ENCODE data around the gene SLMAP.

SLMAP gene

DNA sequence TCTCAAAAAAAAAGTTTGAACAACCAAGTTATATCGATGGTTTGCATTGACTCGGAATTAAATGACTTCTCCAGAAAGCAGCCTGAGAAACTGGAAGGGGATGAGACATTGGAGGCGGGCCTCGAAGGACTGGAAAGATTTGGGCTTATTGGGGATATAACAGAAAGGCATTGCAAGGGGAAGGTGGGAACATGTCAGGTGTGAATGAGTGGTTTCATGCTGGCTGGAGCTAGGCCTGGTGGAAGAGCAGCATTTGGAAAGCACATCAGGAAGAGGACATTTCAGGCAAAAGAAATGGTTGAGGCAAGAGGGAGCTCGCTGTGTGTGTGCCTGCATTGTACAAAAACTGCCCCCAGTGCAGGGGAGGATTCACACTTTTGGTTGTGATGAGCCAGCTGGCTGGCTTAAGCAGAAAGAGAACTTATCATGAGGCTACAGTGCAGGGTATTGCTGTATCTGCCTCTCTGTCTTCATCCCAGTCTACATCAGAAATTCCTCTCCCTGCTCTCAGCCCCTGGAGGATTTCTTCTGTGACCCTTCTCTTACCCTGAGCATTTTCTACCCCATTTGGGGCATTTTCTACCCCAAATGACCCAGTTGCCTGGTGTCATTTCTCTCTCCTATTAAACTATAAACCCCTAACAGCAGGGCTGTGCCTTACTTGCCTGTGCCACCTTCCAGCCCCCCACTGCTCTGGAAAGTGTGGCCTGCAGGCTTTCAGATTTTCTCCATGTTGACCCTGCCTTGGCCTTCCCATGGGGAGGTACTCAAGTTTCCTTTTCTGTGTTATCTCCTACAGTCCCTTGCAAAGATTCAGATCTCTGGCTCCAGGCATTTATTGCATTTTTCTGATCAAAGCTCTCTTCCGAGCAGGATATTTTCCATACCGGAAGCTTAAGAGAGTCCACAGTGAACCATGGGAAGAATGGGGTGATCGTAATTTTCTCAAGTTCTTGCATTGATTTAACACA, 187.7 kb downstream of the SLMAP start:
- no peak for DNase-seq (ENCODE audit: low spot score)

DNA sequence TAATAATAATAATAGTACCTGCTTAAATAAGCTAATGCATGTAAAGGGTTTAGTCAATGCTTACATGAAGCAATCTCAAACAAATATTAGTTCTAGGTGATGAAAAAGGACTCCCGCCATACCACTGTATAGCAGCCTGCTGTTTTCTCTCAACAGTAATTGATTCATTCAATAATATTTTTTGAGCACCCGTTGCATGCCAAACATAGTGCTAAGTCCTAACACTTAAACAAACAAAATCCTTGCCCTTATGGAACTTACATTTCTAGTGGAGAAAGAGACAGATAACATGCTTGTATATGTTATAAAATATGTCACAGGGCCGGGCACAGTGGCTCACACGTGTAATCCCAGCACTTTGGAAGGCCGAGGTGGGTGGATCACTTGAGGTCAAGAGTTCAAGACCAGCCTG, 190.9 kb downstream of the SLMAP start:
- no peak for DNase-seq (ENCODE audit: low spot score)

DNA sequence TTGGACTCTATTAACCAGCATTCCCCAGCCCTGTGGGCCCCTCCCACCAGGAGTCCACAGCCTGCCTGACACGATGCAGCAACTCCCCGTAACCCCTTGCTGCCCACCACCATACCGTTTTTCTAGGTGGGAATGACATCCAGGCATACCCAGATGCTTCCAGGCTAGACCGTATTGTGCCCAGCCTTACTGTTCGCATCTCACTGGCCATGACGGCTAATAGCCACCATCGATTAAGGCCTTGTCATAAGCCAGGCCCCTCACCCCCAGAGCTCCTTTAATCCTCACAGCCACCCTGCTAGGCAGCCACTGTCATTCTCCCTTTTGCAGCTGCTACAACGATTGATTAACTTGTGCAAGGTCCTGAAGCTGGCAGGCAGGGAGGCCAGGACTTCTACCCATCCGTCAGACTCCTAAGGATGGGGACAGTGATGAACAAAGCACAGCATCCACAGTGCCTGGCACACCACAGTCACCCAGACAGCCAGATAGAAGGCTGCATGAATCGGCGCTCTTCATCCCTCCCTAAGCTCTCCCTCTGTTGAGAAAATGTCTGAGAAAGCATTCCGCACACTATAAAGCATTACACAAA, 192.1 kb downstream of the SLMAP start:
- DNase-seq (ENCODE audit: low spot score) = no peak

DNA sequence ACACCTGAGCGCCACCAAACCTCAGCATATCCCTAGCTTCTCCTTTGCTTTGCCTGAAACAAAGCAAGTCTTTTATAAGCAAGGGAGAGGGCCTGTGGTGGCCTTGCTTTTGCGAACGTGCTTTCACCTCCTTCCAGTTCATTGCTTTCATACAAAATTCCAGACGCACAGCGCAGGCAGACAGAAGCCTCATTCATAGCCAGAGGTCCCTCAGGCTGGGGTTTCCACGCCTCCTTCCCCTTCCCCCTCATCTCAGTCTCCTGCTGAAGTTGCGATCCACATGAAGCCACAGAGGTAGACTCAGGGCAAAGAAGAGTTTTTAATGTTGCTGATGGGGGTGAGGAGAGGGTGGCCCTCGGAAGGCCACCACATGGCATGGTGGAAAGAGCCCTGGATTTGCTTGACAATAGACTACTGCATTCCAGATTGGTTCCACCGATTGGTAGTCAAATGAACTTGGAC, 192.7 kb downstream of the SLMAP start:
- DNase-seq (ENCODE audit: low spot score) = no peak

DNA sequence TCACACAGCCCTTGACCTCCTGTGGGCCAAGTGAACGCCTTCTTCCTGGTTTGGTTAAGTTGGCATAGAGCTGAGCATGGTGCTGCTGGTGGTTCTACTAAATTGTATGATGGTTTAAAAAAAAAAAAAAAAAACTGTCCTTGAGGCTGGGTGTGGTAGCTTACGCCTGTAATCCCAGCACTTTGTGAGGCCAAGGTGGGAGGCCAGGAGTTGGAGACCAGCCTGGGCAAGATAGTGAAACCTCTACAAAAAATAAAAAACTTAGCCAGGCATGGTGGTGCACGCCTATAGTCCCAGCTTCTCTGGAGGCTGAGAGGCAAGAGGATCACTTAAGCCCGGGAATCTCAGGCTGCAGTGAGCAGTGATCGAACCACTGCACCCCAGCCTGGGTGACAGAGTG, 193.2 kb downstream of the SLMAP start:
- DNase-seq (ENCODE audit: low spot score) = no peak

DNA sequence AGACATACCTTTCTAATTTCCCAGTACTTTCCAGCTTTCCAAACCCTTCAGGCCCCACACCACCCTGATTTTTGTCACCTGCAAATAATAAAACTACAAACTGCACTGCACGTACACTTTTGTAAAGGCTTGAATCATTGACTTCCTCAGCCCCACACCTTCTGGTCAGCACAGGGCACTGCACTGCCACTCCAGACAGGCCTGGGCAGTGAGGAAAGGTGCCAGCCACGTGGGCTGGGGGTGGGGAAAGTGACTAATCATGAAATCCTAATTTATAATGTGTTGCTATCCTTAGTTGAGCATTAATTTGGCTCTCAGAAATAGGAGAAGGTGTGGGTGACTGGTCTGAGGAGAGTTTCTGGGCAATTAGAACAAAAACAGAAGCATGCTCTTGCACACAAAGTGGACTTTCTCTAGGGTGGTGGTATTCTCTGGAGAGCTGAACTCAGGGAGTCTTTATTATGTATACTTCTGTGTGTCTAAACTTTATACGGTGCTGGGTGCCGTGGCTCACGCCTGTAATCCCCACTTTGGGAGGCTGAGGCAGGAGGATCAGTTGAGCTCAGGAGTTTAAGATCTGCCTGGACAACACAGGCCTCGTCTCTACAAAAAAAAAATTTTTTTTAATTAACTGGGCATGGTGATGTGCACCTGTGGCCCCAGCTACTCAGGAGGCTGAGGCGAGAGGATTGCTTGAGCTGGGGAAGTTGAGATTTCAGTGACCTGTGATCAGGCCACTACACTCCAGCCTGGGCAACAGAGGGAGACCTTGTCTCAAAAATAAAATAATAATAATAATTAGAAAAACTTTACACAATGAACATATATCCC, 193.9 kb downstream of the SLMAP start:
- DNase-seq (ENCODE audit: low spot score) = no peak

DNA sequence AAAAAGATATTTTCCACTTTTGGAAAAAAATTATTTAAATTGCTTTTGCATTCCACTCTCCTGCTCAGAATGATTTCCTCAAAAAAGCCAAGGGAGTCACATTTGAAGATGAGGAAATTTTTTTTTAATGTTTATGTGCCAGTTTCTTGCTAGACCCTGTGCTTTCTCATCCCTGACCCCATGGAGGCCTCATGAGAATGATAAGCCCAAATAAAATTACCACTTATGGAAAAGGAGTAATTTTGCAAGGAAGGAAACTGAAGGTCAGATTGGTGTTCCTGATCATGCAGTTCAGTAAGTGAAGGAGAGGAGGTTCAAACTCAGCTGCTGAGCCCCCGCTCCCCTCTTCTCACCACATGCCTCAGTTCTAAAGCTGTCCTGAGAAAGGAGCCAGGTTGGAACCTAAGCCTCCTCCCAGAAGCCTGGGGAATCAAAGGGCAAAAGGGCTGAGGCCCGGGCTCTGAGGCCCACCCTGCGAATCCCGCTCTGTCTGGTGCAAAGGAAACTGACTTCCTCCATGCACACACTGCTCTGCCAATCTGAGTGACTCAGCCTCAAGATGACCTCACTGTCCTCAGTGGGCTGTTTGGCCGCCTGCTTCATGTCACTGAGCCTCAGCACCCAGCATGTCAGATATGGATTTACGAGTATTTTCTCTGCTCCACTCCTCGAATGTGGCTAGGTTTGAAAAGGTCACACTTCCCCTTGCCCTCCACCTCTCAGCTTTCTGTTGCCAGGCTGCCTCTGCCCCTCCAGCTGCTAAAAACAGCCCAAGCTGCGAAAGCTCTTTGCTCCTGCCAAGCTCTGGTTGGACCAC, 195.2 kb downstream of the SLMAP start:
- peak; percentile 39 for DNase-seq (ENCODE audit: low spot score)

DNA sequence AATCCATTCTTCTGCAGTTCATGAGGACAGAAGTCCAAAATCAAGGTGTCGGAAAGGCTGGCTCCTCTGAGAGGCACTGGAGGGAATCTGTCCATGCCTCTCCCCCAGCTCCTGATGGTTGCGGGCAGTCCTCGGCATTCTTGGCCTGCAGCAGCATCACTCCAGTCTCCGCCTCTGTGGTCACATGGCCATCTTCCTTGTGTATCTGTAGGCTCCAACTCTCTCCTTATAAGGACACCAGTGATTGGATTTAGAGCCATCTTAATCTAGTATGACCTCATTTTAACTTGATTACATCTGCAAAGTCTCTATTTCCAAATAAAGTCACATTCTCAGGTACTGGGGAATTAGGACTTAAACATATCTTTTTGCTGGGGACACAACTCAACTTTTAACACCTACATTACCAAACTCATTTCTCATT, 196.1 kb downstream of the SLMAP start:
- DNase-seq (ENCODE audit: low spot score) = peak; percentile 70

DNA sequence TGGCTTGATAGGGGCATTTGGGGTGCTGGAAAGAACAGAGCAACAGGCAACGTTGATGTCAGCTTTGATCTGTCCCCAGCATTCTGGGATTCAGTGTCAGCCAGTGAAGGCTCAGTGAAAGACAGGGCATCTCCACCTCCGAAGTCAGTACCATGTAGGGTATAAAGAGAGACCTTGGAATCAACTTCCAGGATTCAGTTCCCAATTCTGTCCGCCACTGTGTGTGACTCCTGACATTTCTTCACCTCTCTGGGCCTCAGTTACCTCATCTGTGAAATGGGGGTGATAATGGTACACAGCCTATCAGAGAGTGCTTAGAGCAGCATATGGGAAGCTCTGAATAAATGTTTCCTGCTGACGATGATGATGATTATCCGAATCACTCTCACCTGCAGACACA, 196.5 kb downstream of the SLMAP start:
- DNase-seq (ENCODE audit: low spot score) = no peak

DNA sequence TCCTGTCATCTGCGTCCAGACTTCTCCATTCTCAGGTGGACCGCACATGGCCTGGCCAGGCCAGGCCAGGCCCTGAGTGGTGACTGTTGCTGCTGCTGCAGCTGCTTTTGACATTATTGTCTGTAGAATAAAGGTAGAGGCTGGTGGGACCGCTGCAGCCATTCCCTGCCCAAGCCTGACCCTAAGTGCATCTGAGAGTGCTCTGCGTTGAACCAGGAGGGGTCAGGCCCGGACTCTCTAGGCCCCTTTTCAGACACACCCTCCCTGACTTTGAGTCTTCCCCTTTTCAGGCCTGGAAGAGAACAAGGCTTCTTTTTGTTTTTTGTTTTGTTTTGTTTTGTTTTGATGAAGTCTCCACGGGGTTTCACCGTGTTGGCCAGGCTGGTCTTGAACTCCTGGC, 197.5 kb downstream of the SLMAP start:
- DNase-seq (ENCODE audit: low spot score) = no peak

DNA sequence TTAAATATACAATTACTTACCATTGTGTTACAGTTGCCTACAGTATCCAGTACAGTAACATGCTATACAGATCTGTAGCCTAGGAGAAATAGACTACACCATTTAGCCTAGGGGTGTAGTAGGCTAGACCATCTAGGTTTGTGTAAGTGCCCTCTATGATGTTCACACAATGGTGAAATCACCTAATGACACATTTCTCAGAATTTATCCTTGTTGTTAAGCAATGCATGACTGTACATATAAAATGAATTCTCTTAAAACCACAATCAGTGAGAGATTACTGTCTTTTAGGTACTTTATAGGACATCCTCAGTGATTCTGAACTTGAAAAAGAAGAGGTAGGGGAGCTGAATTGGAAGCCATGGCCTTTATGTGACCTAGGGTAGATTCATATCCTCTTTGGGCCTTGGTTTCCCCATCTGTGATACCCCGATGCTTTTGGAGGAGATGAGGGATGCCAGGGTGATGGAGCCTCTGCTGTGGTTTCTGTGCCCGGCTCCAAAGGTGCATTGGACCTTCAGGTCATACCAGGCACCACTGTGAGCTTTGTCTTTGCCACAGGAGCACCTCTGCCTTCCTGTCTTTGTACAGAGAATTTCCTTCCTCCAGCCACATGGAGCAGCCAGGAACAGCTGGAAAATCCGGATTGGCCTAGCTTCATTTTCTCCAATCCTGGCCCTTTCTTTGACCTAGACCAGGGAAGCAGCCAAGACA, 200.2 kb downstream of the SLMAP start:
- DNase-seq (ENCODE audit: low spot score) = no peak

DNA sequence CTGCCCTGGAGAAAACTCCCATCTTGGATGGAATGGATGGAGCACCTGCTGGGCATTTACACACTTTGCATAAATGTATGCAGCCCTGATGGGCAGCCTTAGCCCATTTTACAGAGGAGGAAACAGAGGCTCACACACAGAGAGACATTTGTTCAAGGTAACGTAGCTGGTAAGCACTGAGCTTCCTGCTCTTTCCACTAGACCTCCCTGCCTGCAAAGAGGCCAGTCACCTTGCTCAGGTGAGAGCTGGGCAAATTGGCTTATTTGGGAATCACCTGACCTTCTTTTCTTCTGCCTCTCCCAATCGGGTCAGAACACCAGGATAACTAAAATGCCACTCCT, 200.7 kb downstream of the SLMAP start:
- DNase-seq (ENCODE audit: low spot score) = no peak

DNA sequence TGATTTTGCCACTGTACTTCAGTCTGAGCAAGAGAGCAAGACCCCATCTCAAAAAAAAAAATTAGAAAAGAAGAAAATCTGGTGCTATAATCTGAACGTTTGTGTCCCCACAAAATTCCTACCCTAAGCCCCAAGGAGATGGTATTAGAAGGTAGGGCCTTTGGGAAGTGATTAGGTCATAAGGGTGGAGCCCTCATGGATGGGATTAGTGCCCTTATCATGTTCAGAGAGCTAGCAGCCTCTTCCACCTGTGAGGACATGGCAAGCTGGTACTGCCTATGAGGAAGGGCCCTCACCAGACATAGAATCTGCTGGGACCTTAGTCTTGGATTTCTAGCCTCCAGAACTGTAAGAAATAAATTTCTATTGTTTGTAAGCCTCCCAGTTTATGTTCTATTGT, 201.7 kb downstream of the SLMAP start:
- DNase-seq (ENCODE audit: low spot score) = no peak

DNA sequence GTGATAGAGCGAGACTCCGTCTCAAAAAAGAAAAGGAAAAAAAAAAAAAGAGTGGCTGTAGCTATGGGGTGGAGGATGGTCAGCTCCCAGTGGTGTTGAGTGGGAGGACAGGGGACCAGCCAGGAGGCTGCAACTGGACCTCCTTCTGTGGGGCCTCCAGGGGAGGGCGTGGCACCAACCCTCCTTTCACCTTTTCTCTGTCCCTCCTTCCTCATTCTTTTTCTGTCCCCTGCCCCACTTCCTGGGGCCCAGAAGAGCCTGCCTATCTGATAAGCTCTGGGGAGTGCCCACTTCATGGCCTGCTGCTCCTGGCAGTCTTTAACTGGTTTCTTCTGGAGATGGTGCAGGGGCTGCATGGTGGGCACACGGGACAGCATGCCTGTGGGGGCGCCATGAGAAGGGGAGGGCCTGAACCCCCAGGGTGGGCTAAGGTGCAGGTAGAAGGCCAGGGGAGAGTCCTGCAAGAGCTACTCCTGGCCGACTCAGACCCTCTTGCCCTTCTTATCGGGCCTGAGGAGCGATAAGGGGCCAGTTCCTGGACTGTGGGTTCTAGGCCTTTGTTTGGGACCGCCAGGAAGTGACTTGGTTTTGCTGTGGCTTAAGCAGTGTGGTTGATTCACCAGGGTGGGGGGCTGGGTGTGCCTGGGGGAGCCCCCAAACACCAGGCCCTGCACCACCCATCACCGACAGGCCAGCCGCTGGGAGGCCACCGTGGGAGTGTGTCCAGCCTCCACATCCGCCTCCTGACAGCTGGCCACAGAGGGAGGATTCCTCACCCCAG, 202.7 kb downstream of the SLMAP start:
- DNase-seq (ENCODE audit: low spot score) = no peak

DNA sequence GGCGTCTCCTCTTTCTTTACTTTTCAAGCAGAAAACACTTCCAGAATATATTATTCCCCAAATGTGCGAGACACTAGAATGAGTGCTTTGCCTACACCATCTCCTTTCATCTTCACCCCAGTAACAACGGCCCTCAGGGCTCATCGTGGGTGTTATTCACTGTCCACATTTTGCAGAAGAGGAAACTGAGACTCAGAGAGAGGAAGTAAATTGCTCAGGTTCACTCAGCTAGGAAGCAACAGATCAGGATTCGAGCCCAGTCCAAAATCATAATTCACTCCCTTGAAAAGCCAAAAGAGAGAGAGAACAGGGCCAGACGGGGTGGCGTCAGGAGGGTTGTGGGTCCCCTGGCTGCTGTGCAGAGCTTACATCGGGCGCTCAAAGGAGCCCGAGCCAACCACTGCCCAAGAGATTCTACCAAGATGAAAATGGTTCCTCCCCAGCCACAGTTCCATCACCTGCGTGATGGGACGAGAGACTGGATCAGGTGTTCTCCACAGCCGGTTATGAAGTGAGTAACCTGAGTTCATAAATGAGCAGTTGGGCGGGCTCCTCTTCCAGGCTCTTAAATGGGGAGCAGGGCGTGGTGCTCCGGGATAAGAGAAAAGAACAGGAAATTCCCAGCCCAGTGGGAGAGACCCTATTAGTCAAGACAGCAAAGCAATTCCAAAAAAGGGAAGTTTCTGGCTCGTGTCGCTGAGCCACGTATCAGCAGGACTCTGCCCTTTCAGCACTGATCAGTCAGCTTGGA, 203.5 kb downstream of the SLMAP start:
- no peak for DNase-seq (ENCODE audit: low spot score)

DNA sequence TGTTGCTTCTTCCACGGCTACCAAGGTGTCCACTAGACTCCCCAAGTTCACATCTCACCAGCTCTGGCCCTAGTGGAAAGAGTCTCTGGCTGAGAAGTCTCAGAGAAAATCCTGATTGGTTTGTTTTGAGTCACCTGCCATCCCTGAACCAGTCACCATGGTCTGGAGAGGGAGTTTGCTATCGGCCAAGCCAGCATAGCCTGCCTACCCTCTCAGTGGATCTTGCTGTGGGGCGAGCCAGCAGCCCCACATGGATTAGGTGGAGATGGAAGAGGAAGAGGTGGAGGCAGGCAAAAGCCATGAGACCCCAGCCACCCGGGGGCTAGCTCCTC, 204.0 kb downstream of the SLMAP start:
- no peak for DNase-seq (ENCODE audit: low spot score)

DNA sequence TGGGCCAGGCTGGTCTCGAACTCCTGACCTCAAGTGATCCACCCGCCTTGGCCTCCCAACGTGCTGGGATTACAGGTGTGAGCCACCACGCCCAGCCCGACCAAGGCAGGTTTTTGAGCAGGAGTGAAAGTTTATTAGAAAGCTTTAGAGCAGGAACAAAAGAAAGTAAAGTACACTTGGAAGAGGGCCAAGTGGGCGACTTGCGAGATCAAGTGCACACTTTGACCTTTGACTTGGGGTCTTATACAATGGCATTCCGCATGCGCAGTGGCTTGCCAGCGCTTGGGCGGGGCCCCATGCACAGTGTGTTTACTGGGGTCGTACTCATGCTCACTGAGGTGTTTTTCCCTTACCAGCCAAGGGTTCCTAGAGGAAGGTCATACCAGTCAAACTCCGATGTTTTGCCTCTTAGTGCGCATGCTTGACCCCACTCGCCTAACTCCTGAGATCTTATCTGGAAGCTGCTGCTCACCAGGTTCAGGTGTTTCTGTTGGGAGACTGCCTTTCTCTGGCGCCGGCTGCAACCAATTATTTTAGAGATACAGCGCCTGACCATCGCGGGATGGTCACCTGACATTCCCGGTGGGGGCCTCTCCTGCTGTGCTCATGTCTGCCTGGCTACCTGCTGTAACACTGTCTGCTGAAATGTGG, 205.2 kb downstream of the SLMAP start:
- no peak for DNase-seq (ENCODE audit: low spot score)

DNA sequence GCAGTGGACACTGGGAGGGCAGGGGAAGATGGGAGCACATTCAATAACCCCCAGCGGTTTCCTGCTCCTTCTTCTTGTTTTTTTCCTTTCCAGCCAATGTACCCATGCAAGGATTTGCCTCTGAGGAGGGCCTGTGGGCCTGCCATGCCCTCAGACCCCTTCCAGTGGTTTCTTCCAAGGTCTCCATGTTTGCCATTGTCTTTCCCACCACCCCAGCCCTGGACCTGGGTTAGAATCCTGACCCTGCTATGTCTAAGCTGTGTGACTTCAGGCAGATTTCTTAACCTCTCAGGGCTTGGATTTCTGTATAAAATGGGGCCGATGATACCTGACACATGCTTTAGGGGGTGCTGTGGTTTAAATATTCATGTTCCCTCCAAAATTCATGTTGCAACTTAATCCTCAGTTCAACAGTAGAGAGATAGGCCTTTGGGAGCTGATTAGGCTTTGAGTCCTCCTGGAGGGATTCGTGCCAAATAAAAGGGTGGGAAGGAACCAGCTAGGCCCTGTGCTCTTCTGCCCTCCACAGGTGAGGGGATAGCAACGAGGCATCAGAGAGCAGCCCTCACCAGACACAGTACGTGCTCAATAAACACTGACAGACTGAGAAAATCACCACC, 205.8 kb downstream of the SLMAP start:
- no peak for DNase-seq (ENCODE audit: low spot score)

DNA sequence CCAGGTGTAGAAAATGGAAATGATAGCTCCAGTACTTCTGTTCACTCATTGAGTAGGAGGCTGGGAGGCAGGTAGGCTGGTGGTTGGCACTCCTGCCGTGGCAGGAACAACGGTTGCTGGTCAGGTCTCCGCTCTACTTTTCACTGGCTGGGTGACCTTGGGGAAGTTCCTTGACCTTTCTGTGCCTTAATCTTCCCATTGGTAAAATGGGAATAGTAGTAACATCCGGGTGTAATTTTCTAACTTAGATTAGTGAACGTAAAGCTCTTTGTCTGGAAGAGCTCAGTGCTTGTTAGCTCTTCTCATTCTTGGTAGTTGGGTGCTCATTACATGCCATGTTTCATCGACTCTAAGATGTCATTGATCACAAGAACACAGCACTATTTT, 206.3 kb downstream of the SLMAP start:
- no peak for DNase-seq (ENCODE audit: low spot score)

Measured in cerebellar cortex (tissue), 1 donor.